Kidney (tissue), 14 donors: ENCODE results near the gene TMA7B. TPM values are rescaled to one million over a fixed set of nuclear protein-coding genes. Genes with fewer than 3 reads are reported as not detected.

Source experiments
- DNase-seq, 5 donors: peaks; one replicate each; pipeline ENCODE4 v3.0.0-alpha.2; 2013 to 2020
- FAIRE-seq: peaks from 2 replicates; lab custom pipeline; 2012; peaks lifted over from hg19 to GRCh38; lab: Jason Lieb, UNC
- H3K27ac ChIP-seq, 2 donors: one replicate each; pipeline ENCODE4 v1.7.0; 2013; ENCODE audit warnings: low read depth in 2 of 2, low read length in 2 of 2, inconsistent platforms in 1 of 2
- H3K27me3 ChIP-seq: one replicate; pipeline ENCODE4 v1.7.1; 2013; ENCODE audit warnings: low read length, inconsistent platforms; ENCODE audit not compliant: control insufficient read depth, insufficient read depth
- H3K36me3 ChIP-seq, 3 donors: one replicate each; pipeline versions ENCODE4 v1.7.0 to v1.7.1; 2013; ENCODE audit warnings: low read length in 3 of 3, control low read depth in 1 of 3, inconsistent platforms in 1 of 3; ENCODE audit not compliant: insufficient read depth in 3 of 3, control insufficient read depth in 2 of 3
- H3K4me1 ChIP-seq, 3 donors: one replicate each; pipeline versions ENCODE4 v1.7.0 to v1.7.1; 2013; ENCODE audit warnings: low read length in 3 of 3, inconsistent platforms in 1 of 3, low read depth in 1 of 3; ENCODE audit not compliant: control insufficient read depth in 2 of 3, insufficient read depth in 2 of 3
- H3K4me3 ChIP-seq, 3 donors: one replicate each; pipeline versions ENCODE4 v1.7.0 to v1.8.1; 2013; ENCODE audit warnings: low read length in 3 of 3, control low read depth in 1 of 3, inconsistent platforms in 1 of 3
- H3K9ac ChIP-seq, 3 donors: one replicate each; pipeline versions ENCODE4 v1.7.0 to v1.7.1; 2013; ENCODE audit warnings: low read length in 3 of 3, control low read depth in 1 of 3, inconsistent platforms in 1 of 3
- H3K9me3 ChIP-seq, 3 donors: one replicate each; pipeline versions ENCODE4 v1.7.0 to v1.7.1; 2013; ENCODE audit warnings: low read length in 3 of 3, control low read depth in 1 of 3, inconsistent platforms in 1 of 3; ENCODE audit not compliant: control insufficient read depth in 2 of 3, insufficient read depth in 1 of 3
- intact Hi-C: fragments of 100-400 bp; cut with DNase I; formaldehyde crosslinking; loops from one replicate; pipeline ENCODE4 v1.11.1; 2022
- polyA plus RNA-seq: library from polyadenylated mRNA; stranded (reverse); fragments of 350-450 nt; fragmentation: Illumina TruSeq; extraction: RNeasy Lipid Tissue Mini Kit (QIAGEN cat#74804); gene quantifications from one replicate; pipeline ENCODE4 v1.2.3, GENCODE V29; 2014; ENCODE audit warnings: low read depth, low replicate concordance; ENCODE audit not compliant: insufficient read depth
- total RNA-seq: library from RNA; stranded (reverse); fragmentation: NEBNext Ultra II Directional; extraction: Animal tissue kit (Norgen Biotek cat#: 25700); gene quantifications from one replicate; pipeline ENCODE4 v1.2.1, GENCODE V29; 2021
- TF ChIP-seq, protein P1 (sequence below): IDR thresholded peaks from 3 replicates; pipeline ENCODE4 v1.5.1; 2012; ENCODE audit warnings: mild to moderate bottlenecking, moderate library complexity, borderline replicate concordance; ENCODE audit not compliant: insufficient read depth; ENCODE audit errors: extremely low read depth
- donor health status: control.
- donor health status: control.
- donor health status: control.
- donor health status: control.
- donor health status: control.
- donor health status: DM: yes; HTN: yes; CAD: no.
- donor health status: Normal renal cell carcinoma (clear cell type).

TMA7B gene
- total and polyA plus RNA-seq, 2 donors from 2014 or later, result 0.63 TPM; not detected in 1

GRCh38 chr22:39928536-39929520 is 31.4 kb upstream of the TMA7B start:
- no peaks in the 10 kb centered on the region for H3K4me1 ChIP-seq
- H3K9ac ChIP-seq, result no peak overlapping the region
- no peaks in the 10 kb centered on the region for H3K9me3 ChIP-seq
- FAIRE-seq (no peak), DNase-seq (no peak)
- TF ChIP-seq, protein P1, sequence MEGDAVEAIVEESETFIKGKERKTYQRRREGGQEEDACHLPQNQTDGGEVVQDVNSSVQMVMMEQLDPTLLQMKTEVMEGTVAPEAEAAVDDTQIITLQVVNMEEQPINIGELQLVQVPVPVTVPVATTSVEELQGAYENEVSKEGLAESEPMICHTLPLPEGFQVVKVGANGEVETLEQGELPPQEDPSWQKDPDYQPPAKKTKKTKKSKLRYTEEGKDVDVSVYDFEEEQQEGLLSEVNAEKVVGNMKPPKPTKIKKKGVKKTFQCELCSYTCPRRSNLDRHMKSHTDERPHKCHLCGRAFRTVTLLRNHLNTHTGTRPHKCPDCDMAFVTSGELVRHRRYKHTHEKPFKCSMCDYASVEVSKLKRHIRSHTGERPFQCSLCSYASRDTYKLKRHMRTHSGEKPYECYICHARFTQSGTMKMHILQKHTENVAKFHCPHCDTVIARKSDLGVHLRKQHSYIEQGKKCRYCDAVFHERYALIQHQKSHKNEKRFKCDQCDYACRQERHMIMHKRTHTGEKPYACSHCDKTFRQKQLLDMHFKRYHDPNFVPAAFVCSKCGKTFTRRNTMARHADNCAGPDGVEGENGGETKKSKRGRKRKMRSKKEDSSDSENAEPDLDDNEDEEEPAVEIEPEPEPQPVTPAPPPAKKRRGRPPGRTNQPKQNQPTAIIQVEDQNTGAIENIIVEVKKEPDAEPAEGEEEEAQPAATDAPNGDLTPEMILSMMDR, result no peak
- H3K27me3 ChIP-seq, result no peaks in the 10 kb centered on the region
- H3K27ac ChIP-seq, result no peak overlapping the region
- H3K36me3 ChIP-seq, result no peaks in the 10 kb centered on the region
- intact Hi-C loops, result no loop called here
- no peak overlapping the region for H3K4me3 ChIP-seq

GRCh38 chr22:39931251-39931650 is 28.9 kb upstream of the TMA7B start:
- intact Hi-C loops, result no loop called here
- Histone ChIP-seq H3K27ac (no peak overlapping the region), H3K36me3 (no peaks in the 10 kb centered on the region), H3K9me3 (no peaks in the 10 kb centered on the region), H3K4me1 (no peaks in the 10 kb centered on the region), H3K27me3 (no peaks in the 10 kb centered on the region), H3K9ac (no peak overlapping the region), H3K4me3 (no peak overlapping the region)
- TF ChIP-seq, protein P1, result no peak
- DNase-seq (no peak), FAIRE-seq (no peak)

DNA sequence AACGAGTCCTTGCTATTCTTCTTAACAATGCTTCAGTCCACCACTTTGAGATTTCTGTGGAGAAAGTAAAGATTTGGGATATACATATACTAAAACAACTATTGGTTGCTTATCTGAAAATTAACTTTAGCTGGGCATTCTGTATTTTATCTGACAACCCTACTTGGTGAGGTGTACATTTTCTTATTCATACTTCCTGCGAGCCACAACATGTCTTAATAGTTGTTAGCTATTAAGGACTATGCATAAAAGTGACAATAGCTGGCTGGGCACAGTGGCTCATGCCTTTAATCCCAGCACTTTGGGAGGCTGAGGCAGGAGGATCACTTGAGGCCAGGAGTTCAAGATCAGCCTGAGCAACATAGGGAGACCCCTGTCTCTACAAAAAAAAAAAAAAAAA is 28.0 kb upstream of the TMA7B start:
- intact Hi-C loops, result no loop called here
- no peaks in the 10 kb centered on the region for H3K4me1 ChIP-seq
- no peak for FAIRE-seq

More for the DNA sequence above, 28.0 kb upstream of the TMA7B start:
- H3K27ac ChIP-seq, result no peak overlapping the region
- TF ChIP-seq, protein P1, result no peak
- no peaks in the 10 kb centered on the region for H3K36me3 ChIP-seq
- no peak for DNase-seq
- H3K9me3 ChIP-seq, result no peaks in the 10 kb centered on the region
- H3K27me3 ChIP-seq, result no peaks in the 10 kb centered on the region
- H3K4me3 ChIP-seq, result no peak overlapping the region
- no peak overlapping the region for H3K9ac ChIP-seq
